Endothelial cell of umbilical vein (primary cell): ENCODE measurements around the gene RNF32. TPM values are rescaled to one million over a fixed set of nuclear protein-coding genes. Genes with fewer than 3 reads are reported as not detected.

ENCODE experiments used
- BruUV-seq: library from RNA; stranded (reverse); fragments of 400-500 nt; replicated peaks from 2 replicates; lab custom pipeline; 2021; lab: Mats Ljungman, UMichigan
- CTCF ChIA-PET: fragments of 300-600, 350-600 bp; sonication (Branson Sonifier 250); formaldehyde crosslinking; loops from one replicate; lab custom pipeline; 2021; ENCODE audit warnings: antibody characterized with exemption, inconsistent platforms; lab: Charles Lee
- POLR2A ChIA-PET: fragments of 300-600, 350-600 bp; sonication (Branson Sonifier 250); formaldehyde crosslinking; loops from one replicate; lab custom pipeline; 2021; ENCODE audit warnings: antibody characterized with exemption, inconsistent platforms; lab: Charles Lee
- DNase-seq: peaks from one replicate; pipeline ENCODE4 v3.0.0-alpha.2; 2011; ENCODE audit warnings: low read depth, low spot score
- FAIRE-seq: peaks from 2 replicates; lab custom pipeline; 2011; peaks lifted over from hg19 to GRCh38; lab: Jason Lieb, UNC
- H2AFZ ChIP-seq: 2 replicates; pipeline ENCODE4 v1.6.0; 2012; ENCODE audit warnings: low read depth, low read length, control low read depth, inconsistent platforms
- H3K27ac ChIP-seq: 2 replicates; pipeline ENCODE4 v1.5.1; 2011; ENCODE audit warnings: low read depth, mild to moderate bottlenecking, control low read depth, low read length, moderate library complexity; ENCODE audit not compliant: insufficient read depth
- H3K27me3 ChIP-seq, 2 experiments: 2 replicates each; pipeline versions ENCODE4 v1.6.0 to v1.6.1; 2011; ENCODE audit warnings: low read length in 2 of 2, mixed read lengths in 1 of 2; ENCODE audit not compliant: control insufficient read depth in 2 of 2, insufficient read depth in 2 of 2
- H3K36me3 ChIP-seq, 2 experiments: 2 replicates in 1 of 2; 3 replicates in 1 of 2; pipeline ENCODE4 v1.5.1; 2011; ENCODE audit warnings: low read length in 2 of 2, mild to moderate bottlenecking in 1 of 2, moderate library complexity in 1 of 2; ENCODE audit not compliant: control insufficient read depth in 2 of 2, insufficient read depth in 2 of 2; ENCODE audit errors: extremely low read depth in 1 of 2
- H3K4me1 ChIP-seq: 3 replicates; pipeline ENCODE4 v1.5.1; 2011; ENCODE audit warnings: mild to moderate bottlenecking, low read length; ENCODE audit not compliant: control insufficient read depth, insufficient read depth; ENCODE audit errors: extremely low read depth
- H3K4me2 ChIP-seq: 2 replicates; pipeline ENCODE4 v1.6.1; 2011; ENCODE audit warnings: low read length, control low read depth, mixed read lengths; ENCODE audit not compliant: insufficient read depth
- H3K4me3 ChIP-seq, 3 experiments: fragments of 200-600 bp in 1 of 3; sonication (generic), shearing (Covaris generic) in 1 of 3; replicated peaks in 1 of 3; 2 replicates each; pipeline ENCODE4 v1.5.1; 2011 to 2016; ENCODE audit warnings: control low read depth in 3 of 3, low read length in 3 of 3, mild to moderate bottlenecking in 2 of 3, inconsistent platforms in 1 of 3, low read depth in 1 of 3, moderate library complexity in 1 of 3; ENCODE audit not compliant: insufficient read depth in 1 of 3
- H3K79me2 ChIP-seq: 2 replicates; pipeline ENCODE4 v1.6.0; 2012; ENCODE audit warnings: low read length, inconsistent platforms; ENCODE audit not compliant: control insufficient read depth, insufficient read depth
- H3K9ac ChIP-seq: replicated peaks from 2 replicates; pipeline ENCODE3; 2011; ENCODE audit warnings: low read length, control low read depth; ENCODE audit not compliant: insufficient read depth; ENCODE audit errors: extremely low read depth
- H3K9me1 ChIP-seq: replicated peaks from 3 replicates; pipeline ENCODE4 v1.6.0; 2011; ENCODE audit warnings: mild to moderate bottlenecking, low read length; ENCODE audit not compliant: control insufficient read depth, insufficient read depth; ENCODE audit errors: extremely low read depth
- H3K9me3 ChIP-seq: replicated peaks from 2 replicates; pipeline ENCODE4 v1.5.1; 2012; ENCODE audit warnings: low read length, inconsistent platforms; ENCODE audit not compliant: control insufficient read depth, insufficient read depth
- H4K20me1 ChIP-seq: replicated peaks from 2 replicates; pipeline ENCODE3; 2011; ENCODE audit warnings: mild to moderate bottlenecking, low read length; ENCODE audit not compliant: control insufficient read depth, insufficient read depth; ENCODE audit errors: extremely low read depth
- EZH2 ChIP-seq: IDR thresholded peaks from 2 replicates; pipeline ENCODE4 v1.6.1; 2012; ENCODE audit warnings: borderline replicate concordance, low read depth, mild to moderate bottlenecking, moderate library complexity, low read length, inconsistent platforms; ENCODE audit not compliant: severe bottlenecking
- FOS ChIP-seq: IDR thresholded peaks from 2 replicates; pipeline ENCODE4 v1.6.1; 2011; ENCODE audit warnings: mild to moderate bottlenecking, low read length, moderate library complexity, borderline replicate concordance; ENCODE audit not compliant: insufficient read depth
- GATA2 ChIP-seq: IDR thresholded peaks from 2 replicates; pipeline ENCODE4 v1.7.0; 2011; ENCODE audit warnings: low read depth, mild to moderate bottlenecking, moderate library complexity, mixed read lengths, low read length; ENCODE audit not compliant: insufficient read length, insufficient read depth
- JUN ChIP-seq: IDR thresholded peaks from 2 replicates; pipeline ENCODE4 v1.6.1; 2011; ENCODE audit warnings: borderline replicate concordance, low read depth; ENCODE audit not compliant: insufficient read length, insufficient read depth
- MYC ChIP-seq: IDR thresholded peaks from one replicate; pipeline ENCODE4 v1.6.1; 2011; ENCODE audit warnings: mild to moderate bottlenecking, low read depth, low read length
- POLR2A ChIP-seq: IDR thresholded peaks from 2 replicates; pipeline ENCODE4 v1.6.1; 2012; ENCODE audit warnings: low read depth, mild to moderate bottlenecking, control low read depth, low read length
- POLR2AphosphoS5 ChIP-seq: IDR thresholded peaks from 2 replicates; pipeline ENCODE4 v1.6.1; 2012; ENCODE audit warnings: low read depth, mild to moderate bottlenecking, control low read depth, low read length, moderate library complexity; ENCODE audit not compliant: insufficient read depth
- dilution Hi-C: fragments of 300-500 bp; cut with MboI; formaldehyde crosslinking; loops from one replicate; pipeline ENCODE4 v1.15.0; 2019; ENCODE audit warnings: low sequenced_read_pairs; ENCODE audit not compliant: extremely low pct_ligation_motif_present
- intact Hi-C: fragments of 100-400 bp; cut with micrococcal nuclease; formaldehyde crosslinking; loops from one replicate; pipeline ENCODE4 v1.10.0; 2022
- polyA plus RNA-seq, 4 experiments: library from polyadenylated mRNA; depleted of rRNA in 3 of 4; stranded (reverse) in 3 of 4; unstranded in 1 of 4; fragments of >200 nt; gene quantifications; 2 replicates each; pipeline versions ENCODE4 v1.2.1 to v1.2.3, GENCODE V29; 2011 to 2012; ENCODE audit warnings: missing spikeins in 1 of 4
- total RNA-seq: library from RNA; stranded (reverse); gene quantifications from 2 replicates; pipeline ENCODE4 v1.2.3, GENCODE V29; 2021
- TF ChIP-seq, protein P1 (sequence below), 2 donors: IDR thresholded peaks; 1 replicate in 1 of 2; 2 replicates in 1 of 2; pipeline ENCODE4 v1.5.1; 2011; ENCODE audit warnings: low read length in 2 of 2, mild to moderate bottlenecking in 2 of 2, moderate library complexity in 2 of 2, control low read depth in 1 of 2, inconsistent platforms in 1 of 2, low read depth in 1 of 2; ENCODE audit not compliant: insufficient read depth in 1 of 2; ENCODE audit errors: extremely low read depth in 1 of 2
- TF ChIP-seq, protein P2 (sequence below): IDR thresholded peaks from 2 replicates; pipeline ENCODE4 v1.6.1; 2011; ENCODE audit not compliant: insufficient read depth, insufficient read length

Gene RNF32
- total and polyA plus RNA-seq, 2 donors (not counting 3 experiments of a cell fraction or from before 2014, with no cell fraction given): 0.14 TPM; not detected in 1

DNA sequence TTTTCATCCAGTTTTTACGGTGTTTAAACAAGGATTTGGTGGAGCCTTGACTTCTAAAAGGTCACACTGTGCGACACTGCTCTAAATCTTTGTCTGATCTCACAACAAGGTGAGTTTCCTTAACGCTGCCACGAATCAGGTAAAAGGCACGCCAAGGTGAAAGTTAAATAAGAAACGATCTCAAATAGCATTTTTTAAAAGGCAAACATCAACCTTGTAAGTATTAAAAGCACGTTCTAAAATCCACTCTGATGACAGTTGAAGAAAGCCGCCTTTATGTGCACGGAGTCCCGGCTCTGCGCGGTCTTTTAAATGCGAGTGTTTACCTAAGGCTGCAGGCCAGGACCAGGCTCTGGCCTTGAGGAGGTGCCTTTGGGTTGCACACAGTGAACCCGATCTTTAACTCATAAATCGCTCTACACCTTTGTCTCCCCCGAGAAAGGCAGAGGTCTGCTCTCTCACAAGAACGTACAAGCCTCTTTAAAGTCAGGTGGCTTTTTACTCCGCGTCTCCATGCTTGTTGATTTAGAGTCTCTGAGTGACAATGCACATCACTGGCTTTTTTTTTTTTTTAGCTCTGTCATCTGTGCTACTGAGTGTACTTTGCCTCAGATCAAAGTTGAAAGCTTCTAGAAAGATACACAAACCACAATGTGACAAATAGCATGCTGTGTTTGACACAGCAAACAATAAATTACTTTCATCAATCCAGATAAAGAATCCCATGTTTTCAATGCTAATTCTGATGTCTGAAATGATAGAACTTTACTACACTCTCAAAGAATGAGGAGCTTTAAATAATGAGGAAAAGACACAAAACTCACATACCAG, 25.9 kb upstream of the RNF32 start:
- intact Hi-C loops (no loop called here), dilution Hi-C loops (no loop called here)
- H3K79me2 ChIP-seq: no peaks in the 10 kb centered on the region
- CTCF ChIA-PET: no interaction called here
- TF ChIP-seq POLR2A (no peak), EZH2 (no peak), JUN (no peak), MYC (no peak), POLR2AphosphoS5 (no peak), GATA2 (no peak), FOS (no peak)
- TF ChIP-seq, protein P1, sequence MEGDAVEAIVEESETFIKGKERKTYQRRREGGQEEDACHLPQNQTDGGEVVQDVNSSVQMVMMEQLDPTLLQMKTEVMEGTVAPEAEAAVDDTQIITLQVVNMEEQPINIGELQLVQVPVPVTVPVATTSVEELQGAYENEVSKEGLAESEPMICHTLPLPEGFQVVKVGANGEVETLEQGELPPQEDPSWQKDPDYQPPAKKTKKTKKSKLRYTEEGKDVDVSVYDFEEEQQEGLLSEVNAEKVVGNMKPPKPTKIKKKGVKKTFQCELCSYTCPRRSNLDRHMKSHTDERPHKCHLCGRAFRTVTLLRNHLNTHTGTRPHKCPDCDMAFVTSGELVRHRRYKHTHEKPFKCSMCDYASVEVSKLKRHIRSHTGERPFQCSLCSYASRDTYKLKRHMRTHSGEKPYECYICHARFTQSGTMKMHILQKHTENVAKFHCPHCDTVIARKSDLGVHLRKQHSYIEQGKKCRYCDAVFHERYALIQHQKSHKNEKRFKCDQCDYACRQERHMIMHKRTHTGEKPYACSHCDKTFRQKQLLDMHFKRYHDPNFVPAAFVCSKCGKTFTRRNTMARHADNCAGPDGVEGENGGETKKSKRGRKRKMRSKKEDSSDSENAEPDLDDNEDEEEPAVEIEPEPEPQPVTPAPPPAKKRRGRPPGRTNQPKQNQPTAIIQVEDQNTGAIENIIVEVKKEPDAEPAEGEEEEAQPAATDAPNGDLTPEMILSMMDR (IDR thresholded peaks at IDR 0.05; ENCODE audit: extremely low read depth in 1 of 2, insufficient read depth in 1 of 2, low read depth in 1 of 2, low read length in 2 of 2): no peak
- TF ChIP-seq, protein P2, sequence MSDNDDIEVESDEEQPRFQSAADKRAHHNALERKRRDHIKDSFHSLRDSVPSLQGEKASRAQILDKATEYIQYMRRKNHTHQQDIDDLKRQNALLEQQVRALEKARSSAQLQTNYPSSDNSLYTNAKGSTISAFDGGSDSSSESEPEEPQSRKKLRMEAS: no peak
- no peaks in the 10 kb centered on the region for H4K20me1 ChIP-seq
- POLR2A ChIA-PET: no interaction called here
- H3K4me1 ChIP-seq: no peaks in the 10 kb centered on the region
- no peak overlapping the region for H3K27ac ChIP-seq
- H2AFZ ChIP-seq: no peak overlapping the region
- no peak overlapping the region for H3K9ac ChIP-seq
- H3K4me3 ChIP-seq: no peak overlapping the region
- peaks cover 8 to 14% of the 10 kb centered on the region in 2 experiments for H3K27me3 ChIP-seq
- no peak overlapping the region for H3K4me2 ChIP-seq
- no peaks in the 10 kb centered on the region for H3K9me3 ChIP-seq
- H3K9me1 ChIP-seq: no peaks in the 10 kb centered on the region
- DNase-seq (no peak), FAIRE-seq (no peak)
- BruUV-seq: no TSS peak
- no peaks in the 10 kb centered on the region for H3K36me3 ChIP-seq
